ENCODE measurements around the gene NDRG3. TPM values are rescaled to one million over a fixed set of nuclear protein-coding genes. Genes with fewer than 3 reads are reported as not detected.

The NDRG3 gene
- total RNA-seq, 1 donor from 2014 or later: 24.3 TPM

GRCh38 chr20:36786663-36787062, 40.8 kb upstream of the NDRG3 start:
- TF ChIP-seq CTCF (IDR thresholded peaks at IDR 0.05; ENCODE audit: unreplicated experiment): no peak
- peaks cover 28% of the 10 kb centered on the region for H3K36me3 Mint-ChIP-seq
- H3K4me1 Mint-ChIP-seq: no peaks in the 10 kb centered on the region
- no peaks in the 10 kb centered on the region for H3K9me3 Mint-ChIP-seq
- no peaks in the 10 kb centered on the region for H3K27me3 Mint-ChIP-seq (ENCODE audit: low read depth)
- DNase-seq (ENCODE audit: low spot score in 2 of 2, unreplicated experiment in 2 of 2): no peak
- no peak overlapping the region for H3K27ac Mint-ChIP-seq
- no peak overlapping the region for H3K4me3 Mint-ChIP-seq

GRCh38 chr20:36786246-36786645, 40.4 kb upstream of the NDRG3 start:
- H3K4me3 Mint-ChIP-seq: no peak overlapping the region
- H3K4me1 Mint-ChIP-seq: no peaks in the 10 kb centered on the region
- H3K27me3 Mint-ChIP-seq (ENCODE audit: low read depth): no peaks in the 10 kb centered on the region
- DNase-seq (ENCODE audit: low spot score in 2 of 2, unreplicated experiment in 2 of 2): no peak
- H3K36me3 Mint-ChIP-seq: peaks cover 24% of the 10 kb centered on the region
- TF ChIP-seq CTCF (IDR thresholded peaks at IDR 0.05; ENCODE audit: unreplicated experiment): no peak
- no peaks in the 10 kb centered on the region for H3K9me3 Mint-ChIP-seq
- no peak overlapping the region for H3K27ac Mint-ChIP-seq

- no peak for DNase-seq (ENCODE audit: low spot score in 2 of 2, unreplicated experiment in 2 of 2)
- Mint-ChIP-seq H3K4me1 (no peaks in the 10 kb centered on the region), H3K36me3 (peaks cover 23% of the 10 kb centered on the region), H3K27ac (no peak overlapping the region), H3K4me3 (no peak overlapping the region), H3K9me3 (no peaks in the 10 kb centered on the region), H3K27me3 (ENCODE audit: low read depth) (no peaks in the 10 kb centered on the region)
- TF ChIP-seq CTCF (IDR thresholded peaks at IDR 0.05; ENCODE audit: unreplicated experiment): no peak
These were observed 39.4 kb upstream of the NDRG3 start for GRCh38 chr20:36785308-36785707.

- no peaks in the 10 kb centered on the region for H3K9me3 Mint-ChIP-seq
- H3K4me3 Mint-ChIP-seq: no peak overlapping the region
- no peak overlapping the region for H3K27ac Mint-ChIP-seq
These were observed 39.0 kb upstream of the NDRG3 start for GRCh38 chr20:36784900-36785299.

GRCh38 chr20:36784116-36784515, 38.2 kb upstream of the NDRG3 start:
- H3K4me3 Mint-ChIP-seq: no peak overlapping the region
- H3K27ac Mint-ChIP-seq: no peak overlapping the region
- no peak for TF ChIP-seq CTCF (IDR thresholded peaks at IDR 0.05; ENCODE audit: unreplicated experiment)
- peaks cover 22% of the 10 kb centered on the region for H3K36me3 Mint-ChIP-seq
- H3K27me3 Mint-ChIP-seq (ENCODE audit: low read depth): no peaks in the 10 kb centered on the region
- no peaks in the 10 kb centered on the region for H3K9me3 Mint-ChIP-seq
- no peaks in the 10 kb centered on the region for H3K4me1 Mint-ChIP-seq
- no peak for DNase-seq (ENCODE audit: low spot score in 2 of 2, unreplicated experiment in 2 of 2)

More at GRCh38 chr20:36784900-36785299, 39.0 kb upstream of the NDRG3 start:
- no peaks in the 10 kb centered on the region for H3K27me3 Mint-ChIP-seq (ENCODE audit: low read depth)
- TF ChIP-seq CTCF (IDR thresholded peaks at IDR 0.05; ENCODE audit: unreplicated experiment): no peak
- no peaks in the 10 kb centered on the region for H3K4me1 Mint-ChIP-seq
- no peak for DNase-seq (ENCODE audit: low spot score in 2 of 2, unreplicated experiment in 2 of 2)
- H3K36me3 Mint-ChIP-seq: peaks cover 23% of the 10 kb centered on the region

GRCh38 chr20:36779656-36780025, 33.8 kb upstream of the NDRG3 start:
- Mint-ChIP-seq H3K27me3 (ENCODE audit: low read depth) (no peaks in the 10 kb centered on the region), H3K9me3 (no peaks in the 10 kb centered on the region), H3K4me3 (no peak overlapping the region), H3K4me1 (peaks cover 9% of the 10 kb centered on the region), H3K36me3 (peaks cover 12% of the 10 kb centered on the region), H3K27ac (no peak overlapping the region)
- no peak for DNase-seq (ENCODE audit: low spot score in 2 of 2, unreplicated experiment in 2 of 2)
- TF ChIP-seq CTCF (IDR thresholded peaks at IDR 0.05; ENCODE audit: unreplicated experiment): no peak
